Smooth muscle cell of bladder (primary cell): ENCODE results near the gene NDUFS4. TPM values are rescaled to one million over a fixed set of nuclear protein-coding genes. Genes with fewer than 3 reads are reported as not detected.

Experiments
- total RNA-seq: library from RNA; depleted of rRNA; stranded (reverse); fragments of >200 nt; gene quantifications from 2 replicates; pipeline ENCODE4 v1.2.3, GENCODE V29; 2014

Gene NDUFS4
- 106 and 135 TPM in 2 replicates for total RNA-seq

GRCh38 chr5:53560506-53561191, at the start of gene NDUFS4:
Gene NDUFS4, plus strand, starts transcription at chr5:53560639. Its CDS starts 24 bp downstream, at chr5:53560663.

Other genes starting within 250 kb of the NDUFS4 start
- gene FST, start 80.0 kb upstream of the NDUFS4 start, total RNA-seq: 68.3 and 70.4 TPM in 2 replicates